Prostate gland (tissue), 2 donors: ENCODE measurements around the gene TTC22. TPM values are rescaled to one million over a fixed set of nuclear protein-coding genes. Genes with fewer than 3 reads are reported as not detected.

Source experiments
- DNase-seq: peaks from one replicate; pipeline ENCODE4 v3.0.0-alpha.2; 2019; ENCODE audit warnings: low spot score
- H3K27ac ChIP-seq, 2 donors: fragments of 200-600 bp; sonication (generic); 2 replicates each; pipeline ENCODE4 v1.5.1; 2017 to 2019
- H3K27me3 ChIP-seq: fragments of 200-600 bp; sonication (generic); replicated peaks from 2 replicates; pipeline ENCODE4 v1.5.1; 2019; ENCODE audit not compliant: insufficient read depth
- H3K36me3 ChIP-seq, 2 donors: fragments of 200-600 bp; sonication (generic); 1 replicate in 1 of 2; 2 replicates in 1 of 2; pipeline versions ENCODE4 v1.5.1 to v1.8.1; 2017 to 2019
- H3K4me1 ChIP-seq: fragments of 200-600 bp; sonication (generic); replicated peaks from 2 replicates; pipeline ENCODE4 v1.5.1; 2019
- H3K4me3 ChIP-seq, 2 donors: fragments of 200-600 bp; sonication (generic); 2 replicates each; pipeline ENCODE4 v1.5.1; 2017 to 2019
- H3K9me3 ChIP-seq: fragments of 200-600 bp; sonication (generic); 2 replicates; pipeline ENCODE4 v1.5.1; 2017
- POLR2A ChIP-seq: fragments of 450-650 bp; IDR thresholded peaks from one replicate; pipeline ENCODE4 v1.6.1; 2016; ENCODE audit warnings: antibody characterized with exemption, mild to moderate bottlenecking
- POLR2AphosphoS5 ChIP-seq: sonication (generic); formaldehyde crosslinking; IDR thresholded peaks from one replicate; pipeline ENCODE4 v1.6.1; 2017; ENCODE audit warnings: antibody characterized with exemption
- WGBS: methylation state at CpG from one replicate; pipeline ENCODE4 v1.1.5; 2018; 5-methylcytosine and 5-hydroxymethylcytosine counted together
- intact Hi-C: fragments of 100-400 bp; cut with DNase I; formaldehyde crosslinking; loops from one replicate; pipeline ENCODE4 v1.14.2; 2022
- total RNA-seq, 2 donors: library from RNA; depleted of rRNA; stranded (reverse); fragments of >200 nt; gene quantifications; one replicate each; pipeline ENCODE4 v1.1.0, GENCODE V29; 2016
- TF ChIP-seq, protein P1 (sequence below), 4 experiments: fragments of 200-600 bp in 2 of 4; fragments of 450-650 bp in 2 of 4; sonication (generic) in 2 of 4; IDR thresholded peaks; 1 replicate in 3 of 4; 2 replicates in 1 of 4; pipeline ENCODE4 v1.5.1; 2016 to 2019; ENCODE audit warnings: antibody characterized with exemption in 4 of 4, mild to moderate bottlenecking in 2 of 4, moderate library complexity in 2 of 4

The TTC22 gene
- total RNA-seq: 10 to 100 TPM; 18.0 to 30.4 TPM

- TF ChIP-seq POLR2A (peak; percentile 55), POLR2AphosphoS5 (peak; percentile 67)
- TF ChIP-seq, protein P1, sequence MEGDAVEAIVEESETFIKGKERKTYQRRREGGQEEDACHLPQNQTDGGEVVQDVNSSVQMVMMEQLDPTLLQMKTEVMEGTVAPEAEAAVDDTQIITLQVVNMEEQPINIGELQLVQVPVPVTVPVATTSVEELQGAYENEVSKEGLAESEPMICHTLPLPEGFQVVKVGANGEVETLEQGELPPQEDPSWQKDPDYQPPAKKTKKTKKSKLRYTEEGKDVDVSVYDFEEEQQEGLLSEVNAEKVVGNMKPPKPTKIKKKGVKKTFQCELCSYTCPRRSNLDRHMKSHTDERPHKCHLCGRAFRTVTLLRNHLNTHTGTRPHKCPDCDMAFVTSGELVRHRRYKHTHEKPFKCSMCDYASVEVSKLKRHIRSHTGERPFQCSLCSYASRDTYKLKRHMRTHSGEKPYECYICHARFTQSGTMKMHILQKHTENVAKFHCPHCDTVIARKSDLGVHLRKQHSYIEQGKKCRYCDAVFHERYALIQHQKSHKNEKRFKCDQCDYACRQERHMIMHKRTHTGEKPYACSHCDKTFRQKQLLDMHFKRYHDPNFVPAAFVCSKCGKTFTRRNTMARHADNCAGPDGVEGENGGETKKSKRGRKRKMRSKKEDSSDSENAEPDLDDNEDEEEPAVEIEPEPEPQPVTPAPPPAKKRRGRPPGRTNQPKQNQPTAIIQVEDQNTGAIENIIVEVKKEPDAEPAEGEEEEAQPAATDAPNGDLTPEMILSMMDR (IDR thresholded peaks at IDR 0.05): peak in 3 of 4 experiments; percentile 32 to 73 (median 52)
- intact Hi-C loops: no loop called here
- Histone ChIP-seq H3K9me3 (no peaks in the 10 kb centered on the region), H3K4me1 (no peaks in the 10 kb centered on the region), H3K27ac (peak within 1 kb of the TSS; percentile 71 to 75), H3K4me3 (peak within 1 kb of the TSS; percentile 33 to 53), H3K27me3 (no peaks in the 10 kb centered on the region), H3K36me3 (no peaks in the 10 kb centered on the region)
- 7% methylated on average over 32 of the region's 58 CpGs for WGBS
- peak; percentile 75 for DNase-seq
Observed at GRCh38 chr1:54800899-54801759, at the start of gene TTC22. TSS of gene TTC22 (minus strand) at chr1:54801323. CDS start at chr1:54801163, 160 bp downstream.

DNA sequence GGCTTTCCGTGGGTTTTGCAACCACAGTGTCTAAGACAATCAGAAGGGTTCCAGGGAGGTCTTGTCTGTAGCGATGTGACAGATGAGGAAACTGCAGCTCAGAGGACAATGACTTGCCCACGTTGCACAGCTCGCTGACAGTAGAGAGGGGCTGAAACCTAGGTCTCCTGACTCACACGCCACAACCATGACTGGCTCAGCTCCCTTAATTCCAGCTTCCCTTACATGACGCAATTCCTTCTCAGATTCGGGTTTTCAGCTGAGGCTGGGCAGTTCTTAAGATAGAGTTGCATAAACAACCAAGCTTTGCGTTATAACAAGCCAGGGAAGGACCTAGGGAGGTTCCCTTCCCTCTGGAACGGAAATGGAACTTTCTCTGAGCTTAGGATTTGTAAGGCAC is 49.6 kb upstream of the TTC22 start:
- 92% methylated on average over 9 of the region's 9 CpGs for WGBS
- no peaks in the 10 kb centered on the region for H3K27me3 ChIP-seq
- intact Hi-C loops: no loop called here
- H3K9me3 ChIP-seq: no peaks in the 10 kb centered on the region
- H3K4me1 ChIP-seq: no peaks in the 10 kb centered on the region
- no peak overlapping the region for H3K27ac ChIP-seq
- H3K36me3 ChIP-seq: no peaks in the 10 kb centered on the region
- TF ChIP-seq POLR2AphosphoS5 (no peak), POLR2A (no peak)
- TF ChIP-seq, protein P1 (IDR thresholded peaks at IDR 0.05): no peak
- no peak overlapping the region for H3K4me3 ChIP-seq
- DNase-seq: no peak

DNA sequence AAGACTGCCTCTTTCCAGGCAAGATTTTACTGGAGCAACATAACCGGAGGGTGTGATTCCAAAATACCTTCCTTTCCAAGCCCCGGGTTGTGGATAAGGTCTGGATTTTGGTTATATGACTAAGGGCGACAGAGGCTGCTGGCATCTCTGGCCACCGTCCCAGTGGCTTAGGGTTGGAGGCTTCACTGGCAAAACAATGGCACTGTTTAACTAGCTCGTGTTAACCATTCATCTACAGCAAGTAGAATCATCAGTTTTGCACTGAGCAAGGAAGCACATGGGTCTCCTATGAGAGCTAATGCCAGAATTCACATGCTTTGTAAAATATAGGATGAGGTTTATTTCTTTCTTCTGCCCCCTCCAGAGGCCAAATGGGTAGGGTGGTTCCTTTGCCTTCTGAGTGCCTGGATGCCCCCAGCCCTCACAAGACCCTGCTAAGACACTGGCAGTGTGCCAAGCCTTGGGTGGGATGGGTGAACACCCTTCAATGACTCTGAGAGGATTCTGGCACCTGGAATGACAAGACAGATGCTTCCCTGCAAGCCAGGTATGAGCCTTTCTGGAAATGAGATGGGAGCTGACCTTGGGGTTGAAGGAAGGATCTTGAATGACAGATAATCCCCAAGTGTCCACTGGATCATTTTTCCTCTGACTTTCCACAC is 49.1 kb upstream of the TTC22 start:
- intact Hi-C loops: no loop called here
- no peaks in the 10 kb centered on the region for H3K9me3 ChIP-seq
- WGBS: 39% methylated on average over 5 of the region's 5 CpGs
- H3K4me1 ChIP-seq: no peaks in the 10 kb centered on the region
- no peak for DNase-seq
- no peak overlapping the region for H3K4me3 ChIP-seq
- H3K36me3 ChIP-seq: no peaks in the 10 kb centered on the region
- H3K27me3 ChIP-seq: no peaks in the 10 kb centered on the region
- TF ChIP-seq POLR2AphosphoS5 (no peak), POLR2A (no peak)
- TF ChIP-seq, protein P1 (IDR thresholded peaks at IDR 0.05): no peak
- no peak overlapping the region for H3K27ac ChIP-seq

DNA sequence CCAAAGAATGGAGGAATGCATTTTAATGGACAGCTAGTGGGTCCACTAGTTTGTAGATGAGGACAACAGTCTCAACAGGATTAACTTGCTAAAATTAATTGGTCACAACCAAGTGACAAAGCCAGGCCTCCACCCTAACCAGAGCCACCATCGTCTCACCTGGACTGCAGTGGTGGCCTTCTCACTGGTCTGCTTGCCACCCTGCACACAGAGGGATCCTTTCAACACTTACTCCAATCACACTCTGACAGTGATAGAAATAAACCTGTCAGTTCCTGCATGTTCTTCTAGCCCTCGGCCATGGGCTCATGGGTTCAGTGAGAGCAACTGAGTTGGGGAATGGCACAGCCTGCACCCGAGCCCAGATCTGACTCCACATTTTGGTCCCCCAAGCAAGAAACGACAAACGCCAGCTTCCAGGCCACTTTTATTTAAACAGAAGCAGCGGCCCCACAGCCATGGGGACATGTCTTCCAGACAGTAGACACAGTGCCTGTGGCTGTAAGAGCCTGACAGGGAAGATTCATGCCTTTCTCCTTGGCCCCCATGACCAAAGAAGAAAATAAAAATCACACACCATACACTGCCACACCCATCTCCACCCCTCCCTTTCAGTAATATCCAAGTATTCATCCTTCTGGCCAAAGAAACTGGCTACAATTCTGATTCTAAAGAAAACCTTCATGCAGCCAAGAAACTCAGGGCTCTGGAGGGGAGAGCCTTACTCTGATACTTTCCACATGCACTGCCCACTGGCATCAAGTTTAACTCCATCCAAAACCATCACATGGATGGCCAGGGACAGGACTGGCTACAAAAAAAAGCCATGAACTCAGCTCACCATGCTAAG is 48.3 kb upstream of the TTC22 start:
- no peaks in the 10 kb centered on the region for H3K9me3 ChIP-seq
- H3K4me3 ChIP-seq: no peak overlapping the region
- H3K36me3 ChIP-seq: no peaks in the 10 kb centered on the region
- intact Hi-C loops: no loop called here
- DNase-seq: no peak
- TF ChIP-seq, protein P1 (IDR thresholded peaks at IDR 0.05): no peak
- TF ChIP-seq POLR2A (no peak), POLR2AphosphoS5 (no peak)
- WGBS: 77% methylated on average over 6 of the region's 6 CpGs
- H3K27ac ChIP-seq: no peak overlapping the region
- H3K27me3 ChIP-seq: no peaks in the 10 kb centered on the region
- no peaks in the 10 kb centered on the region for H3K4me1 ChIP-seq
